A549 (cell line): ENCODE data around the gene PSME3IP1.

ENCODE experiments used
- CBX8 ChIP-seq: fragments of 200-600 bp; sonication (generic); IDR thresholded peaks from 2 replicates; pipeline ENCODE4 v1.6.1; 2016
- CTCF ChIP-seq: fragments of >200 bp; sonication (Bioruptor Twin); formaldehyde crosslinking; IDR thresholded peaks from 3 replicates; pipeline ENCODE4 v1.5.1; 2016
- JUN ChIP-seq, 2 experiments: fragments of >200 bp; sonication (Bioruptor Twin); formaldehyde crosslinking; IDR thresholded peaks; 2 replicates in 1 of 2; 3 replicates in 1 of 2; pipeline ENCODE4 v1.6.1; 2016 to 2017
- MAZ ChIP-seq: fragments of 150-350 bp; IDR thresholded peaks from 2 replicates; pipeline ENCODE4 v1.6.1; 2014; ENCODE audit warnings: antibody characterized with exemption, low read depth, low read length, borderline replicate concordance
- REST ChIP-seq: fragments of 200-600 bp; sonication (generic); IDR thresholded peaks from 2 replicates; pipeline ENCODE4 v1.6.1; 2016; ENCODE audit warnings: antibody characterized with exemption, mild to moderate bottlenecking, moderate library complexity

DNA sequence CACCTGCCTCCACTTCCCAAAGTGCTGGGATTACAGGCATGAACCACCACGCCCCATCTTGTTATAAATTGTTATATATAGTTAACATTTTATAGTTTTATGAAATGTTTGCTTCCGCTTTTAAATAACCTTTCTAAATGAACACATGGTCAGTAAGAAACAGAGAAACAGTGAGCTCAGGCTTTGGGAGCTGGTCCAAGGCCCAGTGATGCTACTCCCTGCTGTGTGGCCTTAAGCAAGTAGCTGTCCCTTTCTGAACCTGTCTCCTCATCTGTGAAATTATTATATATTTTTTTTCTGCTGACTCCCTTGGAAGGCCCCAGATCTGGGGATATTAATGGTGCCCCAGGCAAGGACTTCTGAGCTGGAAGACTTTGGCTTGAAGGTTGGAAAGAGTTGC, 74.4 kb downstream of the PSME3IP1 start:
- TF ChIP-seq CTCF: no peak
- TF ChIP-seq CBX8: no peak
- no peak for TF ChIP-seq JUN (IDR thresholded peaks at IDR 0.05)
- no peak for TF ChIP-seq MAZ
- no peak for TF ChIP-seq REST
